ENCODE results near the gene SP9.

GRCh38 chr2:174328961-174329715 is 5.6 kb upstream of the SP9 start:
- no peak for TF ChIP-seq POLR2AphosphoS5 (IDR thresholded peaks at IDR 0.05; ENCODE audit: low read depth, low read length)
- no peak for TF ChIP-seq SIN3A (IDR thresholded peaks at IDR 0.05; ENCODE audit: borderline replicate concordance, insufficient read depth, low read length)
- TF ChIP-seq TAF1 (IDR thresholded peaks at IDR 0.05; ENCODE audit: borderline replicate concordance, insufficient read depth, low read length), result no peak

Measured in PFSK-1 (cell line).